RCC 7860 (cell line): ENCODE results near the gene PDGFA.

ENCODE experiments used
- DNase-seq: peaks from one replicate; pipeline ENCODE4 v3.0.0-alpha.2; 2015; ENCODE audit warnings: low spot score
- FAIRE-seq: peaks from 2 replicates; lab custom pipeline; 2012; peaks lifted over from hg19 to GRCh38; lab: Jason Lieb, UNC

The PDGFA gene

GRCh38 chr7:494259-494687 lies 25.4 kb downstream of the PDGFA start:
- DNase-seq, result no peak
- FAIRE-seq, result no peak

GRCh38 chr7:493661-494251 lies 25.9 kb downstream of the PDGFA start:
- no peak for FAIRE-seq
- no peak for DNase-seq

- no peak for DNase-seq
- no peak for FAIRE-seq
Measured at GRCh38 chr7:492714-493065, 27.0 kb downstream of the PDGFA start.

GRCh38 chr7:491958-492713 lies 27.5 kb downstream of the PDGFA start:
- FAIRE-seq (no peak), DNase-seq (no peak)

- FAIRE-seq (no peak), DNase-seq (no peak)
Measured at GRCh38 chr7:491292-491957, 28.2 kb downstream of the PDGFA start.

GRCh38 chr7:490461-491291 lies 29.0 kb downstream of the PDGFA start:
- FAIRE-seq, result no peak
- no peak for DNase-seq

- no peak for DNase-seq
- FAIRE-seq, result no peak
Measured at GRCh38 chr7:489876-490275, 29.8 kb downstream of the PDGFA start.

- DNase-seq, result no peak
- FAIRE-seq, result no peak
Measured at GRCh38 chr7:486216-486743, 33.4 kb downstream of the PDGFA start.

GRCh38 chr7:485188-486081 lies 34.2 kb downstream of the PDGFA start:
- no peak for FAIRE-seq
- DNase-seq, result no peak

- FAIRE-seq, result no peak
- no peak for DNase-seq
Measured at GRCh38 chr7:484356-485101, 35.1 kb downstream of the PDGFA start.

- FAIRE-seq (no peak), DNase-seq (no peak)
Measured at GRCh38 chr7:483656-484355, 35.8 kb downstream of the PDGFA start.

GRCh38 chr7:482521-483083 lies 37.0 kb downstream of the PDGFA start:
- no peak for DNase-seq
- no peak for FAIRE-seq

GRCh38 chr7:481219-481930 lies 38.3 kb downstream of the PDGFA start:
- DNase-seq, result no peak

GRCh38 chr7:480531-481218 lies 39.0 kb downstream of the PDGFA start:
- DNase-seq, result no peak
- no peak for FAIRE-seq

More at GRCh38 chr7:481219-481930, 38.3 kb downstream of the PDGFA start:
- no peak for FAIRE-seq

GRCh38 chr7:479948-480499 lies 39.6 kb downstream of the PDGFA start:
- no peak for DNase-seq
- FAIRE-seq, result no peak

GRCh38 chr7:479115-479947 lies 40.3 kb downstream of the PDGFA start:
- DNase-seq, result no peak
- no peak for FAIRE-seq
